Measurements from ENCODE around the gene KLK12.

DNA sequence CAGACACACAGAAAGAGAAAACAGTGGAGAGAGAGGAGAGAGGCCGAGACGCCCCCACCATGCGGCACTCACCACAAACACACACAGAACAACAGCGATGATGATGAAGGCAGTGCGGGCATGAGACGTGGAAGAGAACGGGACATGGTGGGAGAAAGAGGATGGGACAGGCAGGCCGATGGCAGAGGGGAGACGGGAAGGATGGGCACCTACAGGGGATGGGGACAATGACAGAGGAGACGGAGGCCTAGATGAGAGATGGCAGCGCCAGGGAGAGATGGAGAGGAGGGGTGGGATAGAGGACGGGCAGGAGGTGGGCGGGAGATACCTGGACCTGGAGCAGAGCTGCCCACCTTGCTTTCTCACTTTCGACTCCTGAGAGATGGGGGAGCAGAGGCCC is 49.0 kb upstream of the KLK12 start:
- TF ChIP-seq POLR2AphosphoS5 (IDR thresholded peaks at IDR 0.05): no peak
- TF ChIP-seq, protein P1, sequence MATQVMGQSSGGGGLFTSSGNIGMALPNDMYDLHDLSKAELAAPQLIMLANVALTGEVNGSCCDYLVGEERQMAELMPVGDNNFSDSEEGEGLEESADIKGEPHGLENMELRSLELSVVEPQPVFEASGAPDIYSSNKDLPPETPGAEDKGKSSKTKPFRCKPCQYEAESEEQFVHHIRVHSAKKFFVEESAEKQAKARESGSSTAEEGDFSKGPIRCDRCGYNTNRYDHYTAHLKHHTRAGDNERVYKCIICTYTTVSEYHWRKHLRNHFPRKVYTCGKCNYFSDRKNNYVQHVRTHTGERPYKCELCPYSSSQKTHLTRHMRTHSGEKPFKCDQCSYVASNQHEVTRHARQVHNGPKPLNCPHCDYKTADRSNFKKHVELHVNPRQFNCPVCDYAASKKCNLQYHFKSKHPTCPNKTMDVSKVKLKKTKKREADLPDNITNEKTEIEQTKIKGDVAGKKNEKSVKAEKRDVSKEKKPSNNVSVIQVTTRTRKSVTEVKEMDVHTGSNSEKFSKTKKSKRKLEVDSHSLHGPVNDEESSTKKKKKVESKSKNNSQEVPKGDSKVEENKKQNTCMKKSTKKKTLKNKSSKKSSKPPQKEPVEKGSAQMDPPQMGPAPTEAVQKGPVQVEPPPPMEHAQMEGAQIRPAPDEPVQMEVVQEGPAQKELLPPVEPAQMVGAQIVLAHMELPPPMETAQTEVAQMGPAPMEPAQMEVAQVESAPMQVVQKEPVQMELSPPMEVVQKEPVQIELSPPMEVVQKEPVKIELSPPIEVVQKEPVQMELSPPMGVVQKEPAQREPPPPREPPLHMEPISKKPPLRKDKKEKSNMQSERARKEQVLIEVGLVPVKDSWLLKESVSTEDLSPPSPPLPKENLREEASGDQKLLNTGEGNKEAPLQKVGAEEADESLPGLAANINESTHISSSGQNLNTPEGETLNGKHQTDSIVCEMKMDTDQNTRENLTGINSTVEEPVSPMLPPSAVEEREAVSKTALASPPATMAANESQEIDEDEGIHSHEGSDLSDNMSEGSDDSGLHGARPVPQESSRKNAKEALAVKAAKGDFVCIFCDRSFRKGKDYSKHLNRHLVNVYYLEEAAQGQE (IDR thresholded peaks at IDR 0.05; ENCODE audit: borderline replicate concordance): no peak
- no peak for TF ChIP-seq TAF1 (IDR thresholded peaks at IDR 0.05; ENCODE audit: low read depth)
- TF ChIP-seq EZH2 (IDR thresholded peaks at IDR 0.05; ENCODE audit: borderline replicate concordance, insufficient read depth, low read length, poor library complexity, severe bottlenecking): no peak
- TF ChIP-seq, protein P2, sequence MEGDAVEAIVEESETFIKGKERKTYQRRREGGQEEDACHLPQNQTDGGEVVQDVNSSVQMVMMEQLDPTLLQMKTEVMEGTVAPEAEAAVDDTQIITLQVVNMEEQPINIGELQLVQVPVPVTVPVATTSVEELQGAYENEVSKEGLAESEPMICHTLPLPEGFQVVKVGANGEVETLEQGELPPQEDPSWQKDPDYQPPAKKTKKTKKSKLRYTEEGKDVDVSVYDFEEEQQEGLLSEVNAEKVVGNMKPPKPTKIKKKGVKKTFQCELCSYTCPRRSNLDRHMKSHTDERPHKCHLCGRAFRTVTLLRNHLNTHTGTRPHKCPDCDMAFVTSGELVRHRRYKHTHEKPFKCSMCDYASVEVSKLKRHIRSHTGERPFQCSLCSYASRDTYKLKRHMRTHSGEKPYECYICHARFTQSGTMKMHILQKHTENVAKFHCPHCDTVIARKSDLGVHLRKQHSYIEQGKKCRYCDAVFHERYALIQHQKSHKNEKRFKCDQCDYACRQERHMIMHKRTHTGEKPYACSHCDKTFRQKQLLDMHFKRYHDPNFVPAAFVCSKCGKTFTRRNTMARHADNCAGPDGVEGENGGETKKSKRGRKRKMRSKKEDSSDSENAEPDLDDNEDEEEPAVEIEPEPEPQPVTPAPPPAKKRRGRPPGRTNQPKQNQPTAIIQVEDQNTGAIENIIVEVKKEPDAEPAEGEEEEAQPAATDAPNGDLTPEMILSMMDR (IDR thresholded peaks at IDR 0.05; ENCODE audit: poor library complexity, severe bottlenecking): no peak
- no peak for TF ChIP-seq MXI1 (conservative IDR thresholded peaks at IDR 0.05; ENCODE audit: poor library complexity, severe bottlenecking)
- TF ChIP-seq EP300 (conservative IDR thresholded peaks at IDR 0.05; ENCODE audit: poor library complexity, severe bottlenecking): no peak
- TF ChIP-seq RAD21 (conservative IDR thresholded peaks at IDR 0.05): no peak
- TF ChIP-seq SMC3 (conservative IDR thresholded peaks at IDR 0.05; ENCODE audit: poor library complexity): no peak

Data from neural cell (in vitro differentiated cells).